GM12872 (cell line): ENCODE measurements around the gene CCER1.

Experiments
- TF ChIP-seq, protein P1 (sequence below): IDR thresholded peaks from 3 replicates; pipeline ENCODE4 v1.5.1; 2011; ENCODE audit warnings: low read depth, mild to moderate bottlenecking, low read length, moderate library complexity; ENCODE audit not compliant: insufficient read depth

The CCER1 gene

DNA sequence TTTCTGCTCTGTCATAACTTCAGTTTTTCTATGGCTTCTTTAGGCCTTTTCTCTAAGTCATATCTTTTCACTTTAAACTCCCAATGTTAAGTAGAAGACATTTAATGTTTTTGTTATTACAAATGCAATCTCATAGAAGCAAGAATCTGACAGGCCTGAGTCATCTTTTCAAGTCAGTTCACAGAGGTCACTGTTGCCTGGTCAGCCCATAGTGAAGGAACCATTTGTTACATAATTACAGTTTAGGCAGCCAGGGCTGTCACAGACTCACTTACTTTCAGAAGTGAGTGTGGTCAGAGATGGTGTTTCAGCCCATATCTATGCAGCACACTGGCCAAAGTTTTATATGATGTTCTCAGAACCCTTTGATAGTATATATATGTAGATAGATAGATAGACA, 46.5 kb downstream of the CCER1 start:
- TF ChIP-seq, protein P1, sequence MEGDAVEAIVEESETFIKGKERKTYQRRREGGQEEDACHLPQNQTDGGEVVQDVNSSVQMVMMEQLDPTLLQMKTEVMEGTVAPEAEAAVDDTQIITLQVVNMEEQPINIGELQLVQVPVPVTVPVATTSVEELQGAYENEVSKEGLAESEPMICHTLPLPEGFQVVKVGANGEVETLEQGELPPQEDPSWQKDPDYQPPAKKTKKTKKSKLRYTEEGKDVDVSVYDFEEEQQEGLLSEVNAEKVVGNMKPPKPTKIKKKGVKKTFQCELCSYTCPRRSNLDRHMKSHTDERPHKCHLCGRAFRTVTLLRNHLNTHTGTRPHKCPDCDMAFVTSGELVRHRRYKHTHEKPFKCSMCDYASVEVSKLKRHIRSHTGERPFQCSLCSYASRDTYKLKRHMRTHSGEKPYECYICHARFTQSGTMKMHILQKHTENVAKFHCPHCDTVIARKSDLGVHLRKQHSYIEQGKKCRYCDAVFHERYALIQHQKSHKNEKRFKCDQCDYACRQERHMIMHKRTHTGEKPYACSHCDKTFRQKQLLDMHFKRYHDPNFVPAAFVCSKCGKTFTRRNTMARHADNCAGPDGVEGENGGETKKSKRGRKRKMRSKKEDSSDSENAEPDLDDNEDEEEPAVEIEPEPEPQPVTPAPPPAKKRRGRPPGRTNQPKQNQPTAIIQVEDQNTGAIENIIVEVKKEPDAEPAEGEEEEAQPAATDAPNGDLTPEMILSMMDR, result no peak

DNA sequence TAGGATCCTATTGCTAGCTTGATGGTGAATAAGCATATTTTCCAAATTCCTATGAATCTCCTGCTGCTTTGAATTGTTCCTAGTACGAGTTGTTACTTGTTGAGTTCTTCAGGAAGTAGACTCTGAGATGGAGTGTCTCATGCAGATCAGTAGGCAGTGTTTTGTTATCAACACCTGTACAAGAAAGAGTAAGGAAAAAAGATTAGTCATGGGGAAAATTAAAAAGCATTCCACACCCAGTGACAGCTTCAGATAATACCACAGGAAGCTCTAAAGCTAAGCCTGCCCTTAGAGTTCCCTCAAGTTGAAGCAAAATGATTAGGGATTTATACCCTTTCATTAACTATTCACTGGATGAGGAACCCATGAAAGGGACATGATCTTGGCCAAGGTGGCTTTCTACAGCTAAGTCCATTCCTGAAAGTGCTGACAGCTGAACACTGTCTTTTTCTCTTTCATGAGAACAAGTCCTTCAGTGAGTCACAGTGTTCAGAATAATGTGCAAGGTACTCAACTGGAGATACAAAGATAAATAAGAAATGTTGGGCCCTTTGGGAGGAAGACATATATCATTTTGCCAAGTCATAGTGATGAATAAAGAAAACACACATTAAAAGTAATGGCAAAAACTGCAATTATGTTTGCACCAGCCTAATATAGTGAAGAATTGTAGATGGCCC, 49.1 kb downstream of the CCER1 start:
- TF ChIP-seq, protein P1, result no peak

DNA sequence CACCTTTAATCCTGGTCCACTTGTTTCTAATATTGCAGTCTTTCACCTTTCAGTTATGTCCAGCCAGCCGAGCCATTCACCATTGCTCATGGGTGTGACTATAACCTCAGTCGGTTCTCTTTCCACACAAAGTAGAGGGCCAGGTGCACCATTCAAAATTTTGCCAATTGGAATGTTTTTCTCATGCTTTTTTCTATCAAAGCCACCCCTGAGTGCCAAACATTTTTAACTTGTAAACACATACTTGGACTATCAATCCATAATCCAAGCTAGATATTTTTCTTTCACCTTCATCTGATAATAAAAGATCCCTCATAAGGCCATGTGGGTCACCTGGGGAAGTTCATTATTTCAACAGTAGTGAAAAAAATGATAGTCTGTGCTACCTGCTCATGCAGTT, 52.4 kb downstream of the CCER1 start:
- TF ChIP-seq, protein P1, result no peak
